Thyroid gland (tissue), 4 donors: ENCODE data around the gene ATP8B1.

ENCODE experiments used
- CTCF ChIP-seq, 6 experiments: fragments of 200-600 bp in 3 of 6; fragments of 450-650 bp in 3 of 6; sonication (generic) in 3 of 6; IDR thresholded peaks; one replicate each; pipeline ENCODE4 v1.5.1; 2016 to 2019; ENCODE audit warnings: antibody characterized with exemption in 6 of 6, mild to moderate bottlenecking in 2 of 6, inconsistent platforms in 1 of 6, moderate library complexity in 1 of 6
- POLR2A ChIP-seq, 2 donors: fragments of 450-650 bp; IDR thresholded peaks; one replicate each; pipeline ENCODE4 v1.6.1; 2017; ENCODE audit warnings: antibody characterized with exemption in 2 of 2, mild to moderate bottlenecking in 2 of 2, moderate library complexity in 1 of 2

GRCh38 chr18:57819119-57819518 lies 16.0 kb upstream of the ATP8B1 start:
- no peak for TF ChIP-seq CTCF (IDR thresholded peaks at IDR 0.05)
- no peak for TF ChIP-seq POLR2A (IDR thresholded peaks at IDR 0.05)
